Natural killer cell (primary cell): ENCODE measurements around the gene ALDH16A1. TPM values are rescaled to one million over a fixed set of nuclear protein-coding genes. Genes with fewer than 3 reads are reported as not detected.
A peak's percentile ranks its signal among the peaks of the same experiment; 100 is the strongest.

Experiments
- ATAC-seq, 3 donors: fragments of 150-1000 bp in 2 of 3; fragments of 200-7000 bp in 1 of 3; cut with Tn5 transposase; 1 replicate in 1 of 3; 2 replicates in 2 of 3; pipeline ENCODE4 v1.10.0; 2021; ENCODE audit warnings: mild to moderate bottlenecking in 2 of 3, moderate library complexity in 2 of 3
- DNase-seq, 2 donors: peaks; one replicate each; pipeline versions ENCODE4 v3.0.0 to v3.0.0-alpha.2; 2013 to 2021; ENCODE audit warnings: mixed read lengths in 1 of 2
- H3K27ac ChIP-seq: one replicate; pipeline ENCODE4 v1.5.1; 2013; ENCODE audit warnings: mild to moderate bottlenecking, low read length
- H3K27me3 ChIP-seq: one replicate; pipeline ENCODE4 v1.6.1; 2013; ENCODE audit warnings: low read length; ENCODE audit not compliant: control insufficient read depth, insufficient read depth
- H3K36me3 ChIP-seq: one replicate; pipeline ENCODE4 v1.6.1; 2013; ENCODE audit warnings: low read length; ENCODE audit not compliant: control insufficient read depth, insufficient read depth
- H3K4me1 ChIP-seq: one replicate; pipeline ENCODE4 v1.6.1; 2013; ENCODE audit warnings: low read length; ENCODE audit not compliant: control insufficient read depth, insufficient read depth
- H3K4me3 ChIP-seq: one replicate; pipeline ENCODE4 v1.5.1; 2013; ENCODE audit warnings: low read length
- H3K9me3 ChIP-seq: one replicate; pipeline ENCODE4 v1.6.1; 2013; ENCODE audit warnings: low read length; ENCODE audit not compliant: control insufficient read depth, insufficient read depth
- H3K27ac Mint-ChIP-seq, 2 donors: one replicate each; pipeline ENCODE4 v1.8.0; 2022; ENCODE audit warnings: mild to moderate bottlenecking in 2 of 2, mixed read lengths in 2 of 2, moderate library complexity in 1 of 2
- H3K27me3 Mint-ChIP-seq, 2 donors: one replicate each; pipeline ENCODE4 v1.8.0; 2022; ENCODE audit warnings: low read depth in 2 of 2, mixed read lengths in 2 of 2
- H3K36me3 Mint-ChIP-seq: one replicate; pipeline ENCODE4 v1.8.0; 2022; ENCODE audit warnings: mixed read lengths
- H3K4me1 Mint-ChIP-seq, 2 donors: one replicate each; pipeline ENCODE4 v1.8.0; 2022; ENCODE audit warnings: mixed read lengths in 2 of 2
- H3K4me3 Mint-ChIP-seq: one replicate; pipeline ENCODE4 v1.8.0; 2022; ENCODE audit warnings: mild to moderate bottlenecking, moderate library complexity, mixed read lengths
- H3K9me3 Mint-ChIP-seq, 2 donors: one replicate each; pipeline ENCODE4 v1.8.0; 2022; ENCODE audit warnings: mixed read lengths in 2 of 2
- CTCF ChIP-seq: fragments of 200-600 bp; IDR thresholded peaks from one replicate; pipeline ENCODE4 v1.8.0; 2022; ENCODE audit warnings: antibody characterized with exemption
- WGBS: methylation state at CpG from one replicate; pipeline ENCODE4 v1.1.7; 2013; ENCODE audit warnings: missing lambda C conversion rate; ENCODE audit not compliant: insufficient coverage; 5-methylcytosine and 5-hydroxymethylcytosine counted together
- intact Hi-C: fragments of 100-400 bp; cut with micrococcal nuclease; formaldehyde crosslinking; loops from one replicate; pipeline ENCODE4 v1.14.2; 2022
- total RNA-seq, 4 donors: library from RNA; stranded (reverse); fragments of 120-200 nt in 1 of 4; gene quantifications; one replicate each; pipeline versions ENCODE4 v1.2.3 to v1.2.4, GENCODE V29; 2013 to 2022

Gene ALDH16A1
- total RNA-seq, 3 donors from 2014 or later (not counting 1 experiment from before 2014, with no cell fraction given) = 39.9 to 43.2 (median 41.4) TPM

GRCh38 chr19:49407482-49408015, 45.5 kb upstream of the ALDH16A1 start:
- H3K27me3 ChIP-seq = no peaks in the 10 kb centered on the region
- no peak for DNase-seq
- H3K9me3 ChIP-seq = no peaks in the 10 kb centered on the region
- Mint-ChIP-seq H3K36me3 (no peaks in the 10 kb centered on the region), H3K4me3 (no peak overlapping the region), H3K4me1 (peaks cover 7 to 13% of the 10 kb centered on the region in 2 donors), H3K27me3 (peaks cover 0 to 4% of the 10 kb centered on the region in 2 donors), H3K9me3 (no peaks in the 10 kb centered on the region), H3K27ac (no peak overlapping the region)
- no peaks in the 10 kb centered on the region for H3K36me3 ChIP-seq
- TF ChIP-seq CTCF = no peak
- no peak for ATAC-seq
- H3K4me1 ChIP-seq = peaks cover 20% of the 10 kb centered on the region
- H3K27ac ChIP-seq = no peak overlapping the region
- intact Hi-C loops = no loop called here
- H3K4me3 ChIP-seq = no peak overlapping the region
- WGBS = 95% methylated on average over 16 of the region's 16 CpGs

- H3K27me3 ChIP-seq = no peaks in the 10 kb centered on the region
- H3K27me3 Mint-ChIP-seq = peaks cover 0 to 4% of the 10 kb centered on the region in 2 donors
- no peaks in the 10 kb centered on the region for H3K9me3 ChIP-seq
- DNase-seq = no peak
- no peaks in the 10 kb centered on the region for H3K36me3 ChIP-seq
- peak overlapping the region; percentile 46 for H3K27ac ChIP-seq
- H3K4me3 Mint-ChIP-seq = no peak overlapping the region
- TF ChIP-seq CTCF = no peak
- 75% methylated on average over 8 of the region's 8 CpGs for WGBS
- ATAC-seq = no peak
- peak overlapping the region in 1 of 2 donors; percentile 6 for H3K27ac Mint-ChIP-seq
- H3K36me3 Mint-ChIP-seq = no peaks in the 10 kb centered on the region
- no peak overlapping the region for H3K4me3 ChIP-seq
- intact Hi-C loops = no loop called here
- H3K4me1 Mint-ChIP-seq = peaks cover 7 to 13% of the 10 kb centered on the region in 2 donors
- peaks cover 15% of the 10 kb centered on the region for H3K4me1 ChIP-seq
- H3K9me3 Mint-ChIP-seq = no peaks in the 10 kb centered on the region
Measured at GRCh38 chr19:49408816-49409440, 44.1 kb upstream of the ALDH16A1 start.

GRCh38 chr19:49409441-49410029, 43.5 kb upstream of the ALDH16A1 start:
- no peaks in the 10 kb centered on the region for H3K9me3 ChIP-seq
- H3K27ac ChIP-seq = peak overlapping the region; percentile 46
- H3K27ac Mint-ChIP-seq = peak overlapping the region in 1 of 2 donors; percentile 6
- no peak overlapping the region for H3K4me3 ChIP-seq
- H3K4me3 Mint-ChIP-seq = no peak overlapping the region
- peaks cover 7 to 13% of the 10 kb centered on the region in 2 donors for H3K4me1 Mint-ChIP-seq
- H3K4me1 ChIP-seq = peaks cover 15% of the 10 kb centered on the region
- H3K27me3 ChIP-seq = no peaks in the 10 kb centered on the region
- DNase-seq (peak in 1 of 2 donors; percentile 56), ATAC-seq (no peak)
- peaks cover 0 to 4% of the 10 kb centered on the region in 2 donors for H3K27me3 Mint-ChIP-seq
- no peaks in the 10 kb centered on the region for H3K36me3 Mint-ChIP-seq
- H3K9me3 Mint-ChIP-seq = no peaks in the 10 kb centered on the region
- TF ChIP-seq CTCF = no peak
- no peaks in the 10 kb centered on the region for H3K36me3 ChIP-seq
- WGBS = 46% methylated on average over 5 of the region's 5 CpGs
- intact Hi-C loops = no loop called here
